Omental fat pad (tissue), 4 donors: ENCODE data around the gene TAL1. TPM values are rescaled to one million over a fixed set of nuclear protein-coding genes. Genes with fewer than 3 reads are reported as not detected.

Source experiments
- ATAC-seq: fragments of 150-250 bp; one replicate; pipeline ENCODE4 v1.9.1; 2016; ENCODE audit warnings: mild to moderate bottlenecking, moderate library complexity; ENCODE audit not compliant: low FRiP score
- DNase-seq: peaks from one replicate; pipeline ENCODE4 v3.0.0-alpha.2; 2019; ENCODE audit warnings: low spot score
- total RNA-seq, 4 donors: library from RNA; depleted of rRNA; stranded (reverse); fragments of >200 nt; gene quantifications; one replicate each; pipeline ENCODE4 v1.1.0, GENCODE V29; 2016
- TF ChIP-seq, protein P1 (sequence below), 3 donors: fragments of 450-650 bp; IDR thresholded peaks; one replicate each; pipeline ENCODE4 v1.5.1; 2016 to 2017; ENCODE audit warnings: antibody characterized with exemption in 3 of 3, mild to moderate bottlenecking in 3 of 3, moderate library complexity in 2 of 3

TAL1 gene
- total RNA-seq, 4 donors from 2014 or later = 2.4 to 21.1 (median 5.1) TPM

DNA sequence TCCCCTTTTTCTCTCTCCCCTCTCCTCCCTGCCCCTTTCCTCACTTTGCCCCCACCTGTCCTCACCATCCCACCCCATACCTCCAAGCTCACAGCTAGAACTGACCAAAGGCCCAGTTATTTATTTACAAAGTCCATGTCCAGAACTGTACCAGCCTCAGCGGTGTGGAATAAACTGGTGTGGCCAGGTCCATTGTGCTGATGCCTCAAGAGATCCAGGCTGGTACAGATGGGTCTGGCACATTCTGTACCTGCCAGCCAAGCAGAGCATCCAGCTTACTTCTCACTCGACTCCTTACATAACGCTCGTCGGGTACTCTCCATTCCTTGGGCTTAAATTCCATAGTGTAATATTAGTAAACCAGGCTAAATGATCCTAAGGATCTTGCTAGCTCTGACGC lies 54.0 kb downstream of the TAL1 start:
- DNase-seq (no peak), ATAC-seq (no peak)
- TF ChIP-seq, protein P1, sequence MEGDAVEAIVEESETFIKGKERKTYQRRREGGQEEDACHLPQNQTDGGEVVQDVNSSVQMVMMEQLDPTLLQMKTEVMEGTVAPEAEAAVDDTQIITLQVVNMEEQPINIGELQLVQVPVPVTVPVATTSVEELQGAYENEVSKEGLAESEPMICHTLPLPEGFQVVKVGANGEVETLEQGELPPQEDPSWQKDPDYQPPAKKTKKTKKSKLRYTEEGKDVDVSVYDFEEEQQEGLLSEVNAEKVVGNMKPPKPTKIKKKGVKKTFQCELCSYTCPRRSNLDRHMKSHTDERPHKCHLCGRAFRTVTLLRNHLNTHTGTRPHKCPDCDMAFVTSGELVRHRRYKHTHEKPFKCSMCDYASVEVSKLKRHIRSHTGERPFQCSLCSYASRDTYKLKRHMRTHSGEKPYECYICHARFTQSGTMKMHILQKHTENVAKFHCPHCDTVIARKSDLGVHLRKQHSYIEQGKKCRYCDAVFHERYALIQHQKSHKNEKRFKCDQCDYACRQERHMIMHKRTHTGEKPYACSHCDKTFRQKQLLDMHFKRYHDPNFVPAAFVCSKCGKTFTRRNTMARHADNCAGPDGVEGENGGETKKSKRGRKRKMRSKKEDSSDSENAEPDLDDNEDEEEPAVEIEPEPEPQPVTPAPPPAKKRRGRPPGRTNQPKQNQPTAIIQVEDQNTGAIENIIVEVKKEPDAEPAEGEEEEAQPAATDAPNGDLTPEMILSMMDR (IDR thresholded peaks at IDR 0.05) = no peak

DNA sequence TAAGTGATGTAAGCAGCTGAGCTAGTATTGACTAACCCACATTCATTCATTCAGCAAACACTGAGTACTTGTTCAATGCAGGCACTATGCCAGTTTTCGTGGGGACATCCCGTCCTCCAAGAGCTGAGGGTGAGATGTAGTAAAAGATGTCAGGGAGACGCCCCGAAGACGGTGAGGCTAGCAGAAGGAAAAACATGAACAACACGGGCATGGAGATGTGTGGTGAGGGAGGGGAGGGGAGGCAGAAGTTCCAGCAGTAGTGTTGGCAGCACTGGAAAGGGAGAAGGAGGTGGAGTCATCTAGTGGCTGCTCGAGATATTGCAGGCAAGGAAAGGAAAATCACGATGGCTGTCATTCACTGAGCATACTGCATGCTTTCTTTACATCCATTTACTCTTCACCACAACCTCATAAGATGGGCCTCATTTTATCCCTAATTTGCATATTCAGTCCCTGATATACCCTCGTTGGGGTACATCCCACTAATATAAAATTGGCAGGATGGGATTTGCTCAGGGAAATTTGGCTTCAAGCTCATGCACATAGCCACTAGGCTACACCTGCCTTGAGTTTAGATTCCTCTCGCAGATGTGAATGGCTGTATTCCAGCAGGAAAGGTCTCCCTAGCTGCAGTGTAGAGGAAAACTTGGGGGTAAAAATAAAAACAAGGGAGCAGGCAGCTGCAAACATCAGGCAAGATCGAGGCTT lies 56.6 kb downstream of the TAL1 start:
- no peak for DNase-seq
- TF ChIP-seq, protein P1 (IDR thresholded peaks at IDR 0.05) = peak in 1 of 3 donors; percentile 73
- peak; percentile 50 for ATAC-seq

GRCh38 chr1:47174656-47175020 lies 57.4 kb downstream of the TAL1 start:
- ATAC-seq = no peak
- TF ChIP-seq, protein P1 (IDR thresholded peaks at IDR 0.05) = no peak
- no peak for DNase-seq

GRCh38 chr1:47172782-47173181 lies 59.2 kb downstream of the TAL1 start:
- TF ChIP-seq, protein P1 (IDR thresholded peaks at IDR 0.05) = no peak
- DNase-seq = no peak

More at GRCh38 chr1:47172782-47173181, 59.2 kb downstream of the TAL1 start:
- no peak for ATAC-seq

Other genes starting within 250 kb of the TAL1 start
- 10 to 100 TPM in 3 of 4 donors, 1 to 10 TPM in 1; 6.5 to 46.0 (median 16.3) TPM for gene CYP4X1, start 208.6 kb downstream of the TAL1 start, total RNA-seq
- 10 to 100 TPM in 1 of 4 donors, 1 to 10 TPM in 3; 2.5 to 14.0 (median 4.8) TPM for gene CYP4Z1, start 165.0 kb downstream of the TAL1 start, total RNA-seq
- gene CYP4A22, start 94.8 kb downstream of the TAL1 start, total RNA-seq = 1 to 10 TPM in 2 of 4 donors, under 1 TPM in 2; 0.72 to 5.8 (median 0.97) TPM
- 100 to 1,000 TPM in 1 of 4 donors, 10 to 100 TPM in 2, 1 to 10 TPM in 1; 2.8 to 131 (median 25.3) TPM for gene PDZK1IP1, start 42.2 kb downstream of the TAL1 start, total RNA-seq
- gene STIL, start 81.9 kb upstream of the TAL1 start, total RNA-seq = 1 to 10 TPM; 1.0 to 2.2 (median 1.3) TPM
- 100 to 1,000 TPM in 3 of 4 donors, 10 to 100 TPM in 1; 96.9 to 120 (median 112) TPM for gene CMPK1, start 101.6 kb upstream of the TAL1 start, total RNA-seq
- not detected for gene FOXE3, start 184.1 kb upstream of the TAL1 start, total RNA-seq
- gene FOXD2, start 205.8 kb upstream of the TAL1 start, total RNA-seq = under 1 TPM in 2 of 4 donors, not detected in 2; 0.12 to 0.16 TPM